ENCODE measurements around the gene LTBP2. TPM values are rescaled to one million over a fixed set of nuclear protein-coding genes. Genes with fewer than 3 reads are reported as not detected.

Gene LTBP2
- total RNA-seq, 1 donor from 2014 or later = 1.3 TPM

DNA sequence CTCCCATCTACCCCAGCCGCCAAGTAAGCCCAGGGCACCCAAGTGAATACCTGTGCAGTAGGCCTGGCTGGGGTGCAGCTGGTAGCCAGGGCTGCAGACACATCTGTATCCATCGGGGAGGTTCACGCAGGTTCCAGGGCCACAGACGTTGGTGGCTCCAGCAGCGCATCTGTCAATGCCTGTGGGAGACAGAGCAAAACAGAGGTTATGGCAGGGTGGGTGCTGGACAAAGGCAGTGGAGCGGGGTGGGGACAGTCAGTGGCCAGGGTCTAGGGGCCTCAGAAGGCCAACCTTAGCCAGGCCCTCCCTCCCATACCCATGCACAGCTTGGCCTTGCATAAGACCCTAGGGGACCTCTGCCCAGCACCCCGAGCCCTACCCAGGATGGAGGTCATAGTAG, 89.3 kb downstream of the LTBP2 start:
- no peaks in the 10 kb centered on the region for H3K9me3 Mint-ChIP-seq
- H3K4me1 Mint-ChIP-seq = no peaks in the 10 kb centered on the region
- no peaks in the 10 kb centered on the region for H3K36me3 Mint-ChIP-seq (ENCODE audit: low read depth)
- H3K27ac Mint-ChIP-seq (ENCODE audit: unreplicated experiment) = peak overlapping the region; percentile 75
- TF ChIP-seq CTCF (conservative IDR thresholded peaks at IDR 0.05) = no peak
- H3K27me3 Mint-ChIP-seq (ENCODE audit: low read depth) = no peaks in the 10 kb centered on the region
- no peak for DNase-seq (ENCODE audit: low read depth, low spot score)
- no peak overlapping the region for H3K4me3 Mint-ChIP-seq

DNA sequence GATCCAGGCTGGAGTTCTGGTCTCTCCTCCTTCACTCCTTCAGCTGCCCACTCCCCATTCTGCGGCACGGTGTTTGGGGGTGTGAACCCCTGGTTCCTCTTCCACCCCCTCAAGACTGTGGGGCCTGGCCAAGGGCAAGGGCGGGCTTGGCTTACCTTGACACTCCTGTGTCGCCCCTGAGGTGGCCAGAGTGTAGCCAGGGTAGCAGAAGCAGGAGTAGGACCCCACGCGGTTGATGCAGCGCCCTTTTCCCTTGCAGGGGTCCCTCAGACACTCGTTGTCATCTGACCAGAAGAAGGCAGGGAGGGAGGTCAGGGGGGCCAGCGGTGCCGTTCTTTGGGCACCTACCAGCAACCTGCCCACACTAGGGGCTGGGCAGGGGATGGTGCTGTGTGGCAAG, 90.3 kb downstream of the LTBP2 start:
- H3K4me3 Mint-ChIP-seq = no peak overlapping the region
- no peaks in the 10 kb centered on the region for H3K36me3 Mint-ChIP-seq (ENCODE audit: low read depth)

GRCh38 chr14:74519316-74520074, 92.5 kb downstream of the LTBP2 start:
- Mint-ChIP-seq H3K36me3 (ENCODE audit: low read depth) (no peaks in the 10 kb centered on the region), H3K4me1 (peaks cover 13% of the 10 kb centered on the region), H3K27me3 (ENCODE audit: low read depth) (no peaks in the 10 kb centered on the region), H3K4me3 (no peak overlapping the region), H3K27ac (ENCODE audit: unreplicated experiment) (peak overlapping the region; percentile 50), H3K9me3 (no peaks in the 10 kb centered on the region)
- DNase-seq (ENCODE audit: low read depth, low spot score) = no peak
- no peak for TF ChIP-seq CTCF (conservative IDR thresholded peaks at IDR 0.05)

More for the DNA sequence above, 90.3 kb downstream of the LTBP2 start:
- DNase-seq (ENCODE audit: low read depth, low spot score) = no peak
- no peaks in the 10 kb centered on the region for H3K27me3 Mint-ChIP-seq (ENCODE audit: low read depth)
- no peak overlapping the region for H3K27ac Mint-ChIP-seq (ENCODE audit: unreplicated experiment)
- H3K9me3 Mint-ChIP-seq = no peaks in the 10 kb centered on the region
- no peak for TF ChIP-seq CTCF (conservative IDR thresholded peaks at IDR 0.05)
- peaks cover 3% of the 10 kb centered on the region for H3K4me1 Mint-ChIP-seq

- no peaks in the 10 kb centered on the region for H3K36me3 Mint-ChIP-seq (ENCODE audit: low read depth)
- H3K27ac Mint-ChIP-seq (ENCODE audit: unreplicated experiment) = no peak overlapping the region
- no peak for DNase-seq (ENCODE audit: low read depth, low spot score)
- H3K4me3 Mint-ChIP-seq = no peak overlapping the region
- no peak for TF ChIP-seq CTCF (conservative IDR thresholded peaks at IDR 0.05)
- H3K9me3 Mint-ChIP-seq = no peaks in the 10 kb centered on the region
- H3K27me3 Mint-ChIP-seq (ENCODE audit: low read depth) = no peaks in the 10 kb centered on the region
- H3K4me1 Mint-ChIP-seq = peaks cover 17% of the 10 kb centered on the region
Observed at GRCh38 chr14:74518221-74518620, 93.8 kb downstream of the LTBP2 start.

GRCh38 chr14:74517731-74518130, 94.3 kb downstream of the LTBP2 start:
- Mint-ChIP-seq H3K9me3 (no peaks in the 10 kb centered on the region), H3K27ac (ENCODE audit: unreplicated experiment) (no peak overlapping the region), H3K27me3 (ENCODE audit: low read depth) (no peaks in the 10 kb centered on the region), H3K36me3 (ENCODE audit: low read depth) (no peaks in the 10 kb centered on the region), H3K4me3 (no peak overlapping the region), H3K4me1 (peaks cover 17% of the 10 kb centered on the region)
- TF ChIP-seq CTCF (conservative IDR thresholded peaks at IDR 0.05) = no peak
- DNase-seq (ENCODE audit: low read depth, low spot score) = no peak
